Lung microvascular endothelial cell (primary cell): Measurements from ENCODE around the gene TASOR2. TPM values are rescaled to one million over a fixed set of nuclear protein-coding genes. Genes with fewer than 3 reads are reported as not detected.

Source experiments
- total RNA-seq: library from RNA; depleted of rRNA; stranded (reverse); fragments of >200 nt; gene quantifications from 2 replicates; pipeline ENCODE4 v1.2.1, GENCODE V29; 2014

TASOR2 gene
- total RNA-seq, 1 donor from 2014 or later, result 53.6 TPM

Other genes starting within 250 kb of the TASOR2 start
- gene CALML5, start 185.3 kb upstream of the TASOR2 start, total RNA-seq, result not detected in 2 replicates
- not detected in 2 replicates for gene CALML3, start 159.9 kb upstream of the TASOR2 start, total RNA-seq
- 12.9 and 18.5 TPM in 2 replicates for gene ASB13, start 18.2 kb upstream of the TASOR2 start, total RNA-seq
- 356 and 386 TPM in 2 replicates for gene GDI2, start 128.6 kb downstream of the TASOR2 start, total RNA-seq
- 3.5 and 6.5 TPM in 2 replicates for gene ANKRD16, start 205.1 kb downstream of the TASOR2 start, total RNA-seq
- 62.5 and 92.5 TPM in 2 replicates for gene FBH1, start 205.4 kb downstream of the TASOR2 start, total RNA-seq